ENCODE data around the gene SDR42E2. TPM values are rescaled to one million over a fixed set of nuclear protein-coding genes. Genes with fewer than 3 reads are reported as not detected.
"Not testable (repeated sequence)": the region's sequence is repeated elsewhere in the genome, so short reads cannot be mapped to it uniquely, and the experiment has no call there.

The SDR42E2 gene
- total RNA-seq, 2 experiments from 2014 or later = 0.29 TPM; not detected in 1

DNA sequence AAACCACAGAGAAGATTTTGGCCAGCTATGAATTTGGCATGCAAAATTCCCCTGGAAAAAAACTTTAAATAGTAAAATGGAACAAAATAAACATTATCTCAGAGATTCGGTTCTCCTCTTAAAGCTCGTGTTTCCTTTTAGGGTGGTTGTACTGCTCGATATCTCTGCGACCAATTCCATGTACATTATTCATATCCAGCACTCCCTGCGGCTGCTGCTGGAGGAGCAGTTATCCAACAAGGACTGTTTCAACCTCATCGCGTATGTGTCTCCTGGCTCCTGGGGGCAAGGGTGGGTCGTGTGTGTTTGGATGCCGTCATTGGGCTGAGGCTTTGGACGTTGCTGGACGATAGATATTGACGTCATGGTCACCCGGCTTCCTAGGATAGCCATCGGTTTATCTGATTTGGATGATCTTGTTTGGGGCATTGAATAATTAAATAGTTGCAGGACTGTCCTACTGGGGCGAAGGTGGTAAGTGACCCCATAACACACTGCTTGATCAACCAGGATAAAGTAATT is 36.2 kb upstream of the SDR42E2 start:
- no peaks in the 10 kb centered on the region for H3K9me3 ChIP-seq (ENCODE audit: low read length)
- no peaks in the 10 kb centered on the region for H3K79me2 ChIP-seq (ENCODE audit: insufficient read depth, low read depth, low read length)
- no peaks in the 10 kb centered on the region for H3K9me2 ChIP-seq (ENCODE audit: insufficient read depth, low read length)
- no TSS peak for BruUV-seq (replicated peaks)
- H4K20me1 ChIP-seq (ENCODE audit: insufficient read depth, low read length) = no peaks in the 10 kb centered on the region
- no peak overlapping the region for H2AFZ ChIP-seq (ENCODE audit: low read length)
- ChIA-PET POLR2A (no interaction called here), CTCF (ENCODE audit: unreplicated experiment) (no interaction called here)
- no peak overlapping the region for H3K4me3 ChIP-seq (ENCODE audit: low read depth, low read length, poor library complexity, severe bottlenecking)
- TF ChIP-seq, protein P1, sequence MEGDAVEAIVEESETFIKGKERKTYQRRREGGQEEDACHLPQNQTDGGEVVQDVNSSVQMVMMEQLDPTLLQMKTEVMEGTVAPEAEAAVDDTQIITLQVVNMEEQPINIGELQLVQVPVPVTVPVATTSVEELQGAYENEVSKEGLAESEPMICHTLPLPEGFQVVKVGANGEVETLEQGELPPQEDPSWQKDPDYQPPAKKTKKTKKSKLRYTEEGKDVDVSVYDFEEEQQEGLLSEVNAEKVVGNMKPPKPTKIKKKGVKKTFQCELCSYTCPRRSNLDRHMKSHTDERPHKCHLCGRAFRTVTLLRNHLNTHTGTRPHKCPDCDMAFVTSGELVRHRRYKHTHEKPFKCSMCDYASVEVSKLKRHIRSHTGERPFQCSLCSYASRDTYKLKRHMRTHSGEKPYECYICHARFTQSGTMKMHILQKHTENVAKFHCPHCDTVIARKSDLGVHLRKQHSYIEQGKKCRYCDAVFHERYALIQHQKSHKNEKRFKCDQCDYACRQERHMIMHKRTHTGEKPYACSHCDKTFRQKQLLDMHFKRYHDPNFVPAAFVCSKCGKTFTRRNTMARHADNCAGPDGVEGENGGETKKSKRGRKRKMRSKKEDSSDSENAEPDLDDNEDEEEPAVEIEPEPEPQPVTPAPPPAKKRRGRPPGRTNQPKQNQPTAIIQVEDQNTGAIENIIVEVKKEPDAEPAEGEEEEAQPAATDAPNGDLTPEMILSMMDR (conservative IDR thresholded peaks at IDR 0.05; ENCODE audit: low read length) = no peak
- TF ChIP-seq EZH2phosphoT487 (IDR thresholded peaks at IDR 0.05; ENCODE audit: borderline replicate concordance, low read depth, low read length) = no peak
- H3K4me1 ChIP-seq (ENCODE audit: insufficient read depth, low read length, poor library complexity, severe bottlenecking) = no peaks in the 10 kb centered on the region
- DNase-seq (ENCODE audit: low spot score) = no peak
- no peaks in the 10 kb centered on the region for H3K36me3 ChIP-seq (ENCODE audit: insufficient read depth, low read length)
- intact Hi-C loops (cut with micrococcal nuclease; ENCODE audit: unreplicated experiment) = no loop called here
- H3K4me2 ChIP-seq (ENCODE audit: low read length) = no peak overlapping the region
- H3K27ac ChIP-seq (ENCODE audit: low read depth, low read length, poor library complexity, severe bottlenecking) = no peak overlapping the region

DNA sequence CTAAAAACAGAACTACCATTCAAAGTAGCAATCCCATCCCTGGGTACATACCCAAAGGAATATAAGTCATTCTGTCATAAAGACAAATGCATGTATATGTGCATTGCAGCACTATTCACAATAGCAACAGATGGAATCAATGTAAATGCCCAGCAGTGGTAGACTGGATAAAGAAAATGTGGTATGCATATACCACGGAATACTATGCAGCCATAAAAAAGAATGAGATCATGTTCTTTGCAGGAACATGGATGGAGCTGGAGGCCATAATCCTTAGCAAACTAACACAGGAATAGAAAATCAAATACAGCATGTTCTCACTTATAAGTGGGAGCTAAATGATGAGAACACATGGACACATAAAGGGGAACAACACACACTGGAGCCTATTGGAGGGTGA is 33.8 kb upstream of the SDR42E2 start:
- H3K27ac ChIP-seq (ENCODE audit: low read depth, low read length, poor library complexity, severe bottlenecking); H3K4me2 ChIP-seq (ENCODE audit: low read length); H3K9me3 ChIP-seq (ENCODE audit: low read length); H3K79me2 ChIP-seq (ENCODE audit: insufficient read depth, low read depth, low read length); H2AFZ ChIP-seq (ENCODE audit: low read length); DNase-seq (ENCODE audit: low spot score); H3K36me3 ChIP-seq (ENCODE audit: insufficient read depth, low read length); H3K4me3 ChIP-seq (ENCODE audit: low read depth, low read length, poor library complexity, severe bottlenecking); CTCF ChIA-PET (ENCODE audit: unreplicated experiment); BruUV-seq (replicated peaks); intact Hi-C loops (cut with micrococcal nuclease; ENCODE audit: unreplicated experiment); H4K20me1 ChIP-seq (ENCODE audit: insufficient read depth, low read length); POLR2A ChIA-PET; H3K9me2 ChIP-seq (ENCODE audit: insufficient read depth, low read length); H3K4me1 ChIP-seq (ENCODE audit: insufficient read depth, low read length, poor library complexity, severe bottlenecking): not testable (repeated sequence)

DNA sequence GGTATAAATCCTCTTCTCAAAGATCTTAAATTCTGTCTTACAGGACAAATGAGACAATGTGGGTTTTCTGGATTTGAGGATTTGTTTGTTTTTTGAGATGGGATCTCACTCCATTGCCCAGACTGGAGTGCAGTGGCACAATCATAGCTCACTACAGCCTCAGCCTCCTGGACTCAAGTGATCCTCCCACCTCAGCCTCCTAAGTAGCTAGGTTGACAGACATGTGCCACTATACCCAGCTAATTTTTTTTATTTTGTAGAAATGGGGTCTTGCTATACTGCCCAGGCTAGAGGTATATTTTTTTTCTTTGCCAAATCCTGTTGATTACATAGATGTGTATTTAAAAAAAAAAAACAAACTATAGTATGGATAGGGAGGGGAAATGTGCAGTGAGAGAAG is 31.8 kb upstream of the SDR42E2 start:
- H2AFZ ChIP-seq (ENCODE audit: low read length) = no peak overlapping the region
- intact Hi-C loops (cut with micrococcal nuclease; ENCODE audit: unreplicated experiment) = no loop called here
- H4K20me1 ChIP-seq (ENCODE audit: insufficient read depth, low read length) = no peaks in the 10 kb centered on the region
- H3K27ac ChIP-seq (ENCODE audit: low read depth, low read length, poor library complexity, severe bottlenecking) = no peak overlapping the region
- no peak for DNase-seq (ENCODE audit: low spot score)
- ChIA-PET POLR2A (interaction anchor here (0.6 to 1.4 kb wide), 2 partner anchors 505 to 763 kb away, joined by 3 to 4 read pairs; no protein-coding TSS in a partner anchor), CTCF (ENCODE audit: unreplicated experiment) (no interaction called here)
- H3K9me2 ChIP-seq (ENCODE audit: insufficient read depth, low read length) = no peaks in the 10 kb centered on the region
- H3K4me2 ChIP-seq (ENCODE audit: low read length) = no peak overlapping the region
- H3K79me2 ChIP-seq (ENCODE audit: insufficient read depth, low read depth, low read length) = no peaks in the 10 kb centered on the region
- no TSS peak for BruUV-seq (replicated peaks)
- H3K4me1 ChIP-seq (ENCODE audit: insufficient read depth, low read length, poor library complexity, severe bottlenecking) = no peaks in the 10 kb centered on the region
- no peak for TF ChIP-seq EZH2phosphoT487 (IDR thresholded peaks at IDR 0.05; ENCODE audit: borderline replicate concordance, low read depth, low read length)
- TF ChIP-seq, protein P1 (conservative IDR thresholded peaks at IDR 0.05; ENCODE audit: low read length) = no peak
- H3K9me3 ChIP-seq (ENCODE audit: low read length) = no peaks in the 10 kb centered on the region
- H3K36me3 ChIP-seq (ENCODE audit: insufficient read depth, low read length) = no peaks in the 10 kb centered on the region
- H3K4me3 ChIP-seq (ENCODE audit: low read depth, low read length, poor library complexity, severe bottlenecking) = no peak overlapping the region
